HG03097 (cell line): ENCODE results near the gene FAM153A.
"Not testable (repeated sequence)": the region's sequence is repeated elsewhere in the genome, so short reads cannot be mapped to it uniquely, and the experiment has no call there.

Experiments
- ATAC-seq: cut with Tn5 transposase; IDR thresholded peaks from one replicate; pipeline ENCODE4 v1.9.1; 2021; ENCODE audit not compliant: unreplicated experiment, low FRiP score

FAM153A gene

GRCh38 chr5:177782792-177783633 is at the start of gene FAM153A:
FAM153A (minus strand) TSS chr5:177782899.
- ATAC-seq = not testable (repeated sequence)

- not testable (repeated sequence) for ATAC-seq
These were observed 49.6 kb upstream of the FAM153A start for GRCh38 chr5:177832287-177832686.

GRCh38 chr5:177826073-177826472 is 43.4 kb upstream of the FAM153A start:
- not testable (repeated sequence) for ATAC-seq

- not testable (repeated sequence) for ATAC-seq
These were observed 42.1 kb upstream of the FAM153A start for GRCh38 chr5:177824776-177825175.

- not testable (repeated sequence) for ATAC-seq
These were observed 39.8 kb upstream of the FAM153A start for GRCh38 chr5:177822489-177822888.

- ATAC-seq = not testable (repeated sequence)
These were observed 37.0 kb upstream of the FAM153A start for GRCh38 chr5:177819664-177820063.

GRCh38 chr5:177812814-177813425 is 30.2 kb upstream of the FAM153A start:
- ATAC-seq = not testable (repeated sequence)

- not testable (repeated sequence) for ATAC-seq
These were observed 29.6 kb upstream of the FAM153A start for GRCh38 chr5:177812160-177812743.

- ATAC-seq = not testable (repeated sequence)
These were observed 26.7 kb upstream of the FAM153A start for GRCh38 chr5:177809209-177809913.

GRCh38 chr5:177808420-177808819 is 25.7 kb upstream of the FAM153A start:
- not testable (repeated sequence) for ATAC-seq

- ATAC-seq = not testable (repeated sequence)
These were observed 24.6 kb upstream of the FAM153A start for GRCh38 chr5:177807265-177807664.

GRCh38 chr5:177801427-177801826 is 18.7 kb upstream of the FAM153A start:
- ATAC-seq = not testable (repeated sequence)

GRCh38 chr5:177798237-177798840 is 15.6 kb upstream of the FAM153A start:
- ATAC-seq = not testable (repeated sequence)

- not testable (repeated sequence) for ATAC-seq
These were observed 10.6 kb upstream of the FAM153A start for GRCh38 chr5:177793272-177793671.

GRCh38 chr5:177791649-177792048 is 8.9 kb upstream of the FAM153A start:
- ATAC-seq = not testable (repeated sequence)

GRCh38 chr5:177782169-177782568 is 530 bp downstream of the FAM153A start:
- ATAC-seq = not testable (repeated sequence)

- ATAC-seq = not testable (repeated sequence)
These were observed 11.5 kb downstream of the FAM153A start for GRCh38 chr5:177771206-177771605.

- not testable (repeated sequence) for ATAC-seq
These were observed 12.1 kb downstream of the FAM153A start for GRCh38 chr5:177770646-177771045.

- ATAC-seq = not testable (repeated sequence)
These were observed 18.8 kb downstream of the FAM153A start for GRCh38 chr5:177763737-177764508.
